ENCODE results near the gene PHTF2.

PHTF2 gene

GRCh38 chr7:78002715-78003114 lies 204.1 kb downstream of the PHTF2 start:
- no peak for DNase-seq

DNA sequence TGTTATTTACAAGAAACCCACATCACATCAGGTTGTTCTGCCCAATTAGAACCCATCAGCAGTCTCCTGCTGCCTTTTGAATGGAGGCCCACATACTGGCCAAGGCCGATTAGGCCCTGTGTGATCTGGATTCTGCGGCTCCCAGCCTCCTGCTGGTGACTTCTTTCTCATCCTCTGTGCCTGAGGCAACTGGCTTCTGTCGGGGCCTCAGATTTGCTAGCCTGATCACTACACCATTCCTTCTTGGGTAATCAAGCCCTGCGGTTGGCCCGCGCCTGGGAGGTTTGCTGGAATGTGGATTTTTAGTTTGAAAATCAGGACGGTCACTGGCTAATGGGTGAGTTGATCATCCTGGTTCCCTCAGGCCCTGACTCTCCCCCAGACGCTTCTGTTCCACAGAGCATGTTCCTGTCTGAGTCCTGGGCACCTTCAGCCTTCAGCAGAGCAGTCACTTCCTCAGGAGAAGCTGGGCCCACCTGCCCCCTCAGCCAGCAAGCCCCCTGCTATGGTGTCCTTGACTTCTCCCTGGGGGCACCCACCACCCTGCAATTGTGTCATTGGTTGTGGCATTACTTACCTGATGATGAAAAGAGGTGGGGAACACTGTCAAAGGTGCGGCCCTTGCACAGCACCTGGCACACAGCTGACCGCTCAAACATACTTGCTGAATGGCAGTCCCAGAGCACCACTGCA lies 207.6 kb downstream of the PHTF2 start:
- no peak for DNase-seq
